Neural progenitor cell (in vitro differentiated cells): ENCODE measurements around the gene ADSS1.

Source experiments
- CTCF ChIP-seq: fragments of 200-600 bp; sonication (generic); IDR thresholded peaks from 2 replicates; pipeline ENCODE4 v1.5.1; 2017; ENCODE audit warnings: antibody characterized with exemption, mild to moderate bottlenecking
- EZH2 ChIP-seq: fragments of 200-600 bp; sonication (generic); IDR thresholded peaks from 2 replicates; pipeline ENCODE4 v1.6.1; 2017; ENCODE audit warnings: antibody characterized with exemption, mild to moderate bottlenecking, moderate library complexity
- EZH2phosphoT487 ChIP-seq: fragments of 200-600 bp; sonication (generic); IDR thresholded peaks from 2 replicates; pipeline ENCODE4 v1.6.1; 2017; ENCODE audit warnings: antibody characterized with exemption

- no peak for TF ChIP-seq EZH2
- no peak for TF ChIP-seq EZH2phosphoT487
- no peak for TF ChIP-seq CTCF
These were observed 45.5 kb downstream of the ADSS1 start for GRCh38 chr14:104769324-104770071.
